Liver (tissue), 9 donors: ENCODE results near the gene UGT1A9. TPM values are rescaled to one million over a fixed set of nuclear protein-coding genes. Genes with fewer than 3 reads are reported as not detected.

Experiments
- DNase-seq: peaks from one replicate; pipeline ENCODE4 v3.0.0-alpha.2; 2017; ENCODE audit warnings: low spot score
- H3K27ac ChIP-seq, 2 donors: one replicate each; pipeline ENCODE4 v1.7.0; 2013; ENCODE audit warnings: inconsistent platforms in 2 of 2, low read length in 2 of 2, control low read depth in 1 of 2, low read depth in 1 of 2, mild to moderate bottlenecking in 1 of 2
- H3K27me3 ChIP-seq, 4 donors: one replicate each; pipeline versions ENCODE4 v1.6.1 to v1.7.0; 2013; ENCODE audit warnings: low read length in 3 of 4, inconsistent platforms in 1 of 4, mild to moderate bottlenecking in 1 of 4, moderate library complexity in 1 of 4; ENCODE audit not compliant: control insufficient read depth in 4 of 4, insufficient read depth in 4 of 4
- H3K36me3 ChIP-seq, 4 donors: one replicate each; pipeline versions ENCODE4 v1.6.1 to v1.7.0; 2013; ENCODE audit warnings: low read length in 3 of 4, mild to moderate bottlenecking in 3 of 4, low read depth in 1 of 4, moderate library complexity in 1 of 4; ENCODE audit not compliant: control insufficient read depth in 4 of 4, insufficient read depth in 3 of 4
- H3K4me1 ChIP-seq, 4 donors: one replicate each; pipeline versions ENCODE4 v1.6.1 to v1.7.0; 2013; ENCODE audit warnings: low read length in 3 of 4, mild to moderate bottlenecking in 3 of 4, moderate library complexity in 1 of 4; ENCODE audit not compliant: control insufficient read depth in 4 of 4, insufficient read depth in 4 of 4
- H3K4me3 ChIP-seq, 3 donors: one replicate each; pipeline versions ENCODE4 v1.6.1 to v1.7.0; 2013; ENCODE audit warnings: low read length in 3 of 3, control low read depth in 1 of 3, low read depth in 1 of 3, mild to moderate bottlenecking in 1 of 3
- H3K9ac ChIP-seq, 2 donors: one replicate each; pipeline ENCODE4 v1.7.0; 2013; ENCODE audit warnings: low read length in 2 of 2, mild to moderate bottlenecking in 2 of 2, moderate library complexity in 2 of 2, control low read depth in 1 of 2, low read depth in 1 of 2
- H3K9me3 ChIP-seq, 4 donors: one replicate each; pipeline versions ENCODE4 v1.6.1 to v1.7.0; 2013; ENCODE audit warnings: low read length in 3 of 4; ENCODE audit not compliant: control insufficient read depth in 4 of 4
- EGR1 ChIP-seq, 2 donors: IDR thresholded peaks; 2 replicates each; pipeline ENCODE4 v1.6.1; 2016 to 2018; ENCODE audit warnings: antibody characterized with exemption in 2 of 2, low read depth in 2 of 2
- FOXA1 ChIP-seq: IDR thresholded peaks from 2 replicates; pipeline ENCODE4 v1.6.1; 2016; ENCODE audit warnings: antibody characterized with exemption
- FOXA2 ChIP-seq: IDR thresholded peaks from 2 replicates; pipeline ENCODE4 v1.6.1; 2016; ENCODE audit warnings: antibody characterized with exemption
- GABPA ChIP-seq, 2 donors: IDR thresholded peaks in 1 of 2; conservative IDR thresholded peaks in 1 of 2; 2 replicates each; pipeline ENCODE4 v1.6.1; 2016; ENCODE audit warnings: antibody characterized with exemption in 2 of 2, mild to moderate bottlenecking in 1 of 2, moderate library complexity in 1 of 2
- HNF4A ChIP-seq, 2 donors: conservative IDR thresholded peaks; 2 replicates each; pipeline ENCODE4 v1.6.1; 2016; ENCODE audit warnings: antibody characterized with exemption in 2 of 2, mild to moderate bottlenecking in 2 of 2
- HNF4G ChIP-seq: IDR thresholded peaks from 2 replicates; pipeline ENCODE4 v1.6.1; 2016; ENCODE audit warnings: antibody characterized with exemption
- JUND ChIP-seq, 2 donors: IDR thresholded peaks; 2 replicates each; pipeline ENCODE4 v1.6.1; 2016; ENCODE audit warnings: antibody characterized with exemption in 2 of 2
- NR2F2 ChIP-seq: IDR thresholded peaks from 2 replicates; pipeline ENCODE4 v1.6.1; 2016; ENCODE audit warnings: antibody characterized with exemption
- RAD21 ChIP-seq, 2 donors: IDR thresholded peaks; 2 replicates each; pipeline ENCODE4 v1.6.1; 2016; ENCODE audit warnings: antibody characterized with exemption in 2 of 2, mild to moderate bottlenecking in 2 of 2
- RXRA ChIP-seq, 2 donors: IDR thresholded peaks; 2 replicates each; pipeline ENCODE4 v1.6.1; 2017 to 2018; ENCODE audit warnings: antibody characterized with exemption in 2 of 2, mild to moderate bottlenecking in 1 of 2
- SP1 ChIP-seq: IDR thresholded peaks from 2 replicates; pipeline ENCODE4 v1.6.1; 2018; ENCODE audit warnings: antibody characterized with exemption, mild to moderate bottlenecking
- TAF1 ChIP-seq: conservative IDR thresholded peaks from 2 replicates; pipeline ENCODE4 v1.6.1; 2016; ENCODE audit warnings: antibody characterized with exemption, mild to moderate bottlenecking
- YY1 ChIP-seq: IDR thresholded peaks from 2 replicates; pipeline ENCODE4 v1.6.1; 2016; ENCODE audit warnings: antibody characterized with exemption, mild to moderate bottlenecking
- ZBTB33 ChIP-seq: IDR thresholded peaks from 2 replicates; pipeline ENCODE4 v1.6.1; 2016; ENCODE audit warnings: antibody characterized with exemption
- WGBS: extraction: QIAGEN DNeasy Blood & Tissue Kit; methylation state at CpG from one replicate; pipeline ENCODE4 v1.1.7; 2013; 5-methylcytosine and 5-hydroxymethylcytosine counted together
- polyA plus RNA-seq, 2 donors: library from polyadenylated mRNA; stranded (reverse) in 1 of 2; unstranded in 1 of 2; fragments of 200-250 nt in 1 of 2; fragments of >200 nt in 1 of 2; fragmentation: Nextera tagmentation in 1 of 2; extraction: Ambion mirVana in 1 of 2; gene quantifications; one replicate each; pipeline versions ENCODE4 v1.2.1 to v1.2.3, GENCODE V29; 2013 to 2015
- total RNA-seq, 2 donors: library from RNA; depleted of rRNA; stranded (reverse); fragments of >200 nt; gene quantifications; one replicate each; pipeline ENCODE4 v1.2.3, GENCODE V29; 2014
- TF ChIP-seq, protein P1 (sequence below): IDR thresholded peaks from 2 replicates; pipeline ENCODE4 v1.6.1; 2016; ENCODE audit warnings: antibody characterized with exemption
- TF ChIP-seq, protein P2 (sequence below): fragments of 150-350 bp; IDR thresholded peaks from 2 replicates; pipeline ENCODE4 v1.5.1; 2017; ENCODE audit warnings: improper control_type of control experiment, low read depth, low read length; ENCODE audit not compliant: missing input control
- TF ChIP-seq, protein P3 (sequence below): IDR thresholded peaks from 2 replicates; pipeline ENCODE4 v1.6.1; 2016; ENCODE audit warnings: antibody characterized with exemption
- TF ChIP-seq, protein P4 (sequence below): IDR thresholded peaks from 2 replicates; pipeline ENCODE4 v1.6.1; 2016; ENCODE audit warnings: antibody characterized with exemption, mild to moderate bottlenecking
- donor health status: healthy.
- donor health status: healthy.
- donor health status: healthy.
- donor health status: healthy.
- donor health status: healthy.

Gene UGT1A9
- total and polyA plus RNA-seq, 4 donors, result 14.3 to 62.3 (median 23.8) TPM; not detected in 1

DNA sequence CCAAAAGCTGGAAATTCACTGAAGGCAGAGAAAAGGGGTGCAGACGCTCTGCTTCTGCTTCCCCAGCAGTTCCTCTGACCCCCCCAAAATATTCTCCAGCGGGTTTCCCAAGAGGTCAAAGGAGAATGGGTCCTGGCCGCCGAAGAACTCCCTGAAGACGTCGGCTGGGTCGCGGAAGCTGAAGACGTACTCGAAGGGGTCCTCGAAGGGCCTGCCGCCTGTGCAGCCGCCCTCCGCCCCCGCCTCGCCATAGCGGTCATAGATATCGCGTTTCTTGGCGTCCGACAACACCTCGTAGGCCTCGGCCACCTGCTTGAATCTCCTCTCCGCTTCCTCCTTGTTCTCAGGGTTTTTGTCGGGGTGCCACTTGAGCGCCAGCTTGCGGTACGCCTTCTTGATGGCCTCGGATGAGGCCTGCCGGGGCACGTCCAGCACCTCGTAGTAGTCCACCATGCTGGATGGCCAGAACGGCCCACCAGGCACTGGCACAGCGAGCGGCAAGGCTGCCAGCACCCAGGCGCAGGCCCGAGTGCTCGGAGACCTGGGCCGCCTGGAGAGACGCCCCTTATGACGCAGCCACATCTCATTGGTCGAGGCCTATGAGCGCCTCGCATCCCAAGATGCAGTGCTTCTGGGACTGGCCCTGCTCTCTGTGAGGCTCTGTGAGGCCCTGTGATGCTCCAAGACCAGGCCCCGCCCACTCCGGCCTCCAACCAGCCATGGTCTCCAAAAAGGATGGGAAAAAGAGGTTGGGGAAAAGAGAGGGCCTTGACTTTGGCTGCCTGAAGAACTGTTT is 72.0 kb downstream of the UGT1A9 start:
- Histone ChIP-seq H3K9me3 (no peaks in the 10 kb centered on the region), H3K4me3 (no peak overlapping the region), H3K36me3 (peaks cover 0 to 4% (median 2%) of the 10 kb centered on the region in 4 donors), H3K27ac (no peak overlapping the region), H3K4me1 (peaks cover 17 to 70% (median 40%) of the 10 kb centered on the region in 4 donors), H3K27me3 (no peaks in the 10 kb centered on the region), H3K9ac (no peak overlapping the region)
- TF ChIP-seq SP1, result no peak
- TF ChIP-seq, protein P1, sequence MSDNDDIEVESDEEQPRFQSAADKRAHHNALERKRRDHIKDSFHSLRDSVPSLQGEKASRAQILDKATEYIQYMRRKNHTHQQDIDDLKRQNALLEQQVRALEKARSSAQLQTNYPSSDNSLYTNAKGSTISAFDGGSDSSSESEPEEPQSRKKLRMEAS, result no peak
- no peak for TF ChIP-seq EGR1 (IDR thresholded peaks at IDR 0.05; ENCODE audit: low read depth in 2 of 2)
- DNase-seq, result no peak
- 96% methylated on average over 46 of the region's 46 CpGs for WGBS

GRCh38 chr2:233745073-233745755 is 73.5 kb downstream of the UGT1A9 start:
- WGBS, result 36% methylated on average over 5 of the region's 5 CpGs
- H3K9me3 ChIP-seq, result no peaks in the 10 kb centered on the region

More at GRCh38 chr2:233745073-233745755, 73.5 kb downstream of the UGT1A9 start:
- Histone ChIP-seq H3K36me3 (peaks cover 0 to 4% (median 2%) of the 10 kb centered on the region in 4 donors), H3K4me3 (peak overlapping the region in 1 of 3 donors; percentile 22), H3K4me1 (peaks cover 16 to 64% (median 39%) of the 10 kb centered on the region in 4 donors), H3K9ac (no peak overlapping the region), H3K27ac (peak overlapping the region; percentile 49 to 65), H3K27me3 (no peaks in the 10 kb centered on the region)
- TF ChIP-seq TAF1 (no peak), EGR1 (IDR thresholded peaks at IDR 0.05; ENCODE audit: low read depth in 2 of 2) (peak; percentile 50 to 59), NR2F2 (no peak), GABPA (IDR thresholded peaks at IDR 0.05 in 1 of 2, conservative IDR thresholded peaks at IDR 0.05 in 1 of 2) (peak in 1 of 2 donors; percentile 17), JUND (IDR thresholded peaks at IDR 0.05) (peak; percentile 88 to 90), RAD21 (IDR thresholded peaks at IDR 0.05) (peak; percentile 37 to 55), YY1 (peak; percentile 78), RXRA (IDR thresholded peaks at IDR 0.05) (peak; percentile 96 to 98), ZBTB33 (peak; percentile 87), FOXA2 (peak; percentile 72), HNF4A (conservative IDR thresholded peaks at IDR 0.05) (peak; percentile 97 to 98), FOXA1 (no peak), SP1 (peak; percentile 94), HNF4G (peak; percentile 86)
- TF ChIP-seq, protein P2, sequence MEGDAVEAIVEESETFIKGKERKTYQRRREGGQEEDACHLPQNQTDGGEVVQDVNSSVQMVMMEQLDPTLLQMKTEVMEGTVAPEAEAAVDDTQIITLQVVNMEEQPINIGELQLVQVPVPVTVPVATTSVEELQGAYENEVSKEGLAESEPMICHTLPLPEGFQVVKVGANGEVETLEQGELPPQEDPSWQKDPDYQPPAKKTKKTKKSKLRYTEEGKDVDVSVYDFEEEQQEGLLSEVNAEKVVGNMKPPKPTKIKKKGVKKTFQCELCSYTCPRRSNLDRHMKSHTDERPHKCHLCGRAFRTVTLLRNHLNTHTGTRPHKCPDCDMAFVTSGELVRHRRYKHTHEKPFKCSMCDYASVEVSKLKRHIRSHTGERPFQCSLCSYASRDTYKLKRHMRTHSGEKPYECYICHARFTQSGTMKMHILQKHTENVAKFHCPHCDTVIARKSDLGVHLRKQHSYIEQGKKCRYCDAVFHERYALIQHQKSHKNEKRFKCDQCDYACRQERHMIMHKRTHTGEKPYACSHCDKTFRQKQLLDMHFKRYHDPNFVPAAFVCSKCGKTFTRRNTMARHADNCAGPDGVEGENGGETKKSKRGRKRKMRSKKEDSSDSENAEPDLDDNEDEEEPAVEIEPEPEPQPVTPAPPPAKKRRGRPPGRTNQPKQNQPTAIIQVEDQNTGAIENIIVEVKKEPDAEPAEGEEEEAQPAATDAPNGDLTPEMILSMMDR, result no peak
- TF ChIP-seq, protein P1, result peak; percentile 59
- TF ChIP-seq, protein P3, sequence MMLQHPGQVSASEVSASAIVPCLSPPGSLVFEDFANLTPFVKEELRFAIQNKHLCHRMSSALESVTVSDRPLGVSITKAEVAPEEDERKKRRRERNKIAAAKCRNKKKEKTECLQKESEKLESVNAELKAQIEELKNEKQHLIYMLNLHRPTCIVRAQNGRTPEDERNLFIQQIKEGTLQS, result peak; percentile 32
- TF ChIP-seq, protein P4, sequence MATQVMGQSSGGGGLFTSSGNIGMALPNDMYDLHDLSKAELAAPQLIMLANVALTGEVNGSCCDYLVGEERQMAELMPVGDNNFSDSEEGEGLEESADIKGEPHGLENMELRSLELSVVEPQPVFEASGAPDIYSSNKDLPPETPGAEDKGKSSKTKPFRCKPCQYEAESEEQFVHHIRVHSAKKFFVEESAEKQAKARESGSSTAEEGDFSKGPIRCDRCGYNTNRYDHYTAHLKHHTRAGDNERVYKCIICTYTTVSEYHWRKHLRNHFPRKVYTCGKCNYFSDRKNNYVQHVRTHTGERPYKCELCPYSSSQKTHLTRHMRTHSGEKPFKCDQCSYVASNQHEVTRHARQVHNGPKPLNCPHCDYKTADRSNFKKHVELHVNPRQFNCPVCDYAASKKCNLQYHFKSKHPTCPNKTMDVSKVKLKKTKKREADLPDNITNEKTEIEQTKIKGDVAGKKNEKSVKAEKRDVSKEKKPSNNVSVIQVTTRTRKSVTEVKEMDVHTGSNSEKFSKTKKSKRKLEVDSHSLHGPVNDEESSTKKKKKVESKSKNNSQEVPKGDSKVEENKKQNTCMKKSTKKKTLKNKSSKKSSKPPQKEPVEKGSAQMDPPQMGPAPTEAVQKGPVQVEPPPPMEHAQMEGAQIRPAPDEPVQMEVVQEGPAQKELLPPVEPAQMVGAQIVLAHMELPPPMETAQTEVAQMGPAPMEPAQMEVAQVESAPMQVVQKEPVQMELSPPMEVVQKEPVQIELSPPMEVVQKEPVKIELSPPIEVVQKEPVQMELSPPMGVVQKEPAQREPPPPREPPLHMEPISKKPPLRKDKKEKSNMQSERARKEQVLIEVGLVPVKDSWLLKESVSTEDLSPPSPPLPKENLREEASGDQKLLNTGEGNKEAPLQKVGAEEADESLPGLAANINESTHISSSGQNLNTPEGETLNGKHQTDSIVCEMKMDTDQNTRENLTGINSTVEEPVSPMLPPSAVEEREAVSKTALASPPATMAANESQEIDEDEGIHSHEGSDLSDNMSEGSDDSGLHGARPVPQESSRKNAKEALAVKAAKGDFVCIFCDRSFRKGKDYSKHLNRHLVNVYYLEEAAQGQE, result peak; percentile 59
- DNase-seq, result no peak
